GM10266 (cell line): ENCODE results near the gene VSTM1.

Experiments used
- DNase-seq: peaks from one replicate; pipeline ENCODE4 v3.0.0; 2012; ENCODE audit errors: extremely low spot score
- CTCF ChIP-seq: IDR thresholded peaks from 2 replicates; pipeline ENCODE4 v1.5.1; 2012; ENCODE audit warnings: mild to moderate bottlenecking, low read depth; ENCODE audit not compliant: control insufficient read depth, insufficient read depth; ENCODE audit errors: missing control alignments

Gene VSTM1

GRCh38 chr19:54063350-54064116, at the start of gene VSTM1:
Gene VSTM1 (minus strand): TSS chr19:54063897. CDS start chr19:54063777, 120 bp downstream.
- no peak for TF ChIP-seq CTCF

GRCh38 chr19:54109651-54110050, 46.0 kb upstream of the VSTM1 start:
- DNase-seq, result no peak
- no peak for TF ChIP-seq CTCF

More at GRCh38 chr19:54063350-54064116, at the start of gene VSTM1:
- no peak for DNase-seq

- TF ChIP-seq CTCF, result no peak
- DNase-seq, result no peak
Measured at GRCh38 chr19:54108496-54108895, 44.8 kb upstream of the VSTM1 start.

GRCh38 chr19:54107876-54108490, 44.3 kb upstream of the VSTM1 start:
- no peak for TF ChIP-seq CTCF
- DNase-seq, result no peak

GRCh38 chr19:54106716-54107115, 43.0 kb upstream of the VSTM1 start:
- TF ChIP-seq CTCF, result no peak
- DNase-seq, result no peak

- DNase-seq, result no peak
- TF ChIP-seq CTCF, result no peak
Measured at GRCh38 chr19:54105796-54106195, 42.1 kb upstream of the VSTM1 start.
